Body of pancreas (tissue), 4 donors: Measurements from ENCODE around the gene PHKB. TPM values are rescaled to one million over a fixed set of nuclear protein-coding genes. Genes with fewer than 3 reads are reported as not detected.

Experiments
- ATAC-seq: fragments of 150-250 bp; one replicate; pipeline ENCODE4 v1.9.1; 2016
- DNase-seq, 4 donors: peaks; one replicate each; pipeline ENCODE4 v3.0.0-alpha.2; 2019
- H3K27ac ChIP-seq, 4 donors: fragments of 200-600 bp; sonication (generic); 1 replicate in 3 of 4; 2 replicates in 1 of 4; pipeline versions ENCODE4 v1.5.1 to v1.6.1; 2016 to 2019; ENCODE audit warnings: mild to moderate bottlenecking in 1 of 4, mixed read lengths in 1 of 4, moderate library complexity in 1 of 4
- H3K27me3 ChIP-seq, 2 donors: fragments of 200-600 bp; sonication (generic); one replicate each; pipeline ENCODE4 v1.6.0; 2016; ENCODE audit warnings: mild to moderate bottlenecking in 1 of 2
- H3K36me3 ChIP-seq, 2 donors: fragments of 200-600 bp; sonication (generic); replicated peaks in 1 of 2; 2 replicates each; pipeline ENCODE4 v1.5.1; 2016; ENCODE audit warnings: low read depth in 2 of 2; ENCODE audit not compliant: insufficient read depth in 1 of 2
- H3K4me1 ChIP-seq: fragments of 200-600 bp; sonication (generic); one replicate; pipeline ENCODE4 v1.6.0; 2016
- H3K4me3 ChIP-seq, 2 donors: fragments of 200-600 bp; sonication (generic); 1 replicate in 1 of 2; 2 replicates in 1 of 2; pipeline ENCODE4 v1.5.1; 2016 to 2019
- H3K9me3 ChIP-seq, 3 donors: fragments of 200-600 bp; sonication (generic); 1 replicate in 2 of 3; 2 replicates in 1 of 3; pipeline ENCODE4 v1.5.1; 2016
- CTCF ChIP-seq, 7 experiments: fragments of 450-650 bp in 4 of 7; fragments of 200-600 bp in 3 of 7; sonication (generic) in 3 of 7; IDR thresholded peaks; one replicate each; pipeline ENCODE4 v1.5.1; 2016 to 2019; ENCODE audit warnings: antibody characterized with exemption in 7 of 7
- POLR2A ChIP-seq, 3 donors: fragments of 450-650 bp; IDR thresholded peaks; one replicate each; pipeline ENCODE4 v1.6.1; 2016; ENCODE audit warnings: antibody characterized with exemption in 3 of 3, mild to moderate bottlenecking in 2 of 3
- WGBS, 2 donors: methylation state at CpG; one replicate each; pipeline ENCODE4 v1.1.5; 2017; 5-methylcytosine and 5-hydroxymethylcytosine counted together
- intact Hi-C: fragments of 100-400 bp; cut with DNase I; formaldehyde crosslinking; loops from one replicate; pipeline ENCODE4 v1.15.1; 2023
- total RNA-seq, 2 donors: library from RNA; depleted of rRNA; stranded (reverse); fragments of >200 nt; gene quantifications; one replicate each; pipeline ENCODE4 v1.1.0, GENCODE V29; 2016

PHKB gene
- total RNA-seq, 2 donors from 2014 or later = 41.5 to 72.5 TPM

DNA sequence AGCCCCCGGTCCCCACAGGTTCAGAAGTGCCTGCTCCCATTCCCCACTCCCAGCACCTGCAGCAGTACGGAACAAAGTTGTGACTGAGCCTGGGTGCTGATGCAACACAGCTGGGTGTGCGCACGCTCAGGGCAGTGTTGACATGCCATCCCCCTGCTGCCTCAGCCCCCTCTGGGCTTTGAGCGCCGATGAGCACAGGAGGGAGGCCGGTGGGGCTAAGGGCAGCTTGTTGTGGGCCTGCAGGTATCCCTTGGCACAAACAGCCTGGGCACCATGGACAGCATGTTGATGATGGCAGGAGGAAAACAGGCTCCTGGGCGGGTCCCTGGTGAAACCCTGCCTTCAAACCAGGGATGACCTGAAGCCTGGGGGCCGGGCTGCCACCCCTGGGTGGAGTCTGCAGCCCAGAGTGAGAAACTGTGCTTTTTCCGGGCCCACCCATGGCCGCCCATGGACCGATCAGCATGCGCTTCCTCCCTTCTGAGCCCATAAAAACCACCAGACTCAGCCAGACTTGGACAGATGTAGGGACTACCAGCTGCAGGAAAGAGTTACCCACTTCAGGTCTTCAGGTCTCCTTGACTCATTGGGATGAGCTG is 175.5 kb downstream of the PHKB start:
- no peak overlapping the region for H3K27ac ChIP-seq
- H3K36me3 ChIP-seq = no peaks in the 10 kb centered on the region
- 96 to 99% methylated on average over 11 to 12 of the region's 13 CpGs for WGBS, 2 donors
- no peak overlapping the region for H3K4me3 ChIP-seq
- no peak for DNase-seq
- no peaks in the 10 kb centered on the region for H3K27me3 ChIP-seq
- TF ChIP-seq CTCF (IDR thresholded peaks at IDR 0.05) = no peak
- TF ChIP-seq POLR2A (IDR thresholded peaks at IDR 0.05) = no peak
- no peak for ATAC-seq
- H3K4me1 ChIP-seq = no peaks in the 10 kb centered on the region
- peaks cover 0 to 5% (median 0%) of the 10 kb centered on the region in 3 donors for H3K9me3 ChIP-seq
- intact Hi-C loops = no loop called here

GRCh38 chr16:47638175-47638574 is 177.0 kb downstream of the PHKB start:
- intact Hi-C loops = no loop called here

DNA sequence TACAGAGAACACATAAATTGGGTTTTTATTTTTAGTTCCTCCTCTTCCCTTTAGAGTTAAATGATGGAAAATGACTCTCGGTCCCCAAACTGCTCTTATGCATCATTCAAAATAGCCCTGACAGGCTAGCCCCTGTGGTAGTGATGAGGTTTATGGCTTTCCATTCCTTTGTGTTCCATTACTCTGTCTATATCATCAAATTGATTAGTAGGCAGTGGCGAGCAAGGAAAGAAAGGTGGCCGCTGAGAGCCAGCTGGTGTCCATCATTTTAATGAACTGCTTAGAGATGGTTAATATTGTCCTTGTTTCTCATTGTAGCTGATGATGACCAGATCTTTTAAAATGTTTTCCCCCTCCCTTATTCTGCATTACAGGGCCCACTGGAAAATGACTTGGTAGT is 179.5 kb downstream of the PHKB start:
- 96 to 98% methylated on average over 3 of the region's 3 CpGs for WGBS, 2 donors
- no peak for TF ChIP-seq POLR2A (IDR thresholded peaks at IDR 0.05)
- no peak for TF ChIP-seq CTCF (IDR thresholded peaks at IDR 0.05)
- H3K27me3 ChIP-seq = no peaks in the 10 kb centered on the region
- ATAC-seq = no peak
- no peaks in the 10 kb centered on the region for H3K4me1 ChIP-seq
- H3K9me3 ChIP-seq = peaks cover 0 to 5% (median 0%) of the 10 kb centered on the region in 3 donors
- intact Hi-C loops = no loop called here
- DNase-seq = no peak
- no peak overlapping the region for H3K4me3 ChIP-seq
- H3K36me3 ChIP-seq = no peaks in the 10 kb centered on the region
- H3K27ac ChIP-seq = no peak overlapping the region

More at GRCh38 chr16:47638175-47638574, 177.0 kb downstream of the PHKB start:
- peaks cover 0 to 5% (median 0%) of the 10 kb centered on the region in 3 donors for H3K9me3 ChIP-seq
- H3K27me3 ChIP-seq = no peaks in the 10 kb centered on the region
- WGBS, 2 donors = 97 to 100% methylated on average over 1 of the region's 1 CpG
- no peak for ATAC-seq
- no peak overlapping the region for H3K27ac ChIP-seq
- TF ChIP-seq POLR2A (IDR thresholded peaks at IDR 0.05) = no peak
- no peak for TF ChIP-seq CTCF (IDR thresholded peaks at IDR 0.05)
- H3K4me1 ChIP-seq = no peaks in the 10 kb centered on the region
- no peaks in the 10 kb centered on the region for H3K36me3 ChIP-seq
- H3K4me3 ChIP-seq = no peak overlapping the region
- no peak for DNase-seq

GRCh38 chr16:47643323-47644000 is 182.3 kb downstream of the PHKB start:
- intact Hi-C loops = no loop called here
- H3K27ac ChIP-seq = no peak overlapping the region
- 76 to 94% methylated on average over 4 of the region's 4 CpGs for WGBS, 2 donors
- ATAC-seq (no peak), DNase-seq (no peak)
- H3K36me3 ChIP-seq = no peaks in the 10 kb centered on the region
- peaks cover 0 to 5% (median 0%) of the 10 kb centered on the region in 3 donors for H3K9me3 ChIP-seq
- H3K27me3 ChIP-seq = no peaks in the 10 kb centered on the region
- TF ChIP-seq POLR2A (IDR thresholded peaks at IDR 0.05) = no peak
- no peak for TF ChIP-seq CTCF (IDR thresholded peaks at IDR 0.05)
- no peak overlapping the region for H3K4me3 ChIP-seq
- H3K4me1 ChIP-seq = no peaks in the 10 kb centered on the region
